Measurements from ENCODE around the gene CFAP161. TPM values are rescaled to one million over a fixed set of nuclear protein-coding genes. Genes with fewer than 3 reads are reported as not detected.

CFAP161 gene
- total and polyA plus RNA-seq, 9 donors, result 0.15 to 6.0 (median 0.58) TPM; not detected in 1

- no peak overlapping the region for H3K4me3 ChIP-seq
- no peaks in the 10 kb centered on the region for H3K9me3 ChIP-seq
- peak; percentile 41 to 52 (median 43) for DNase-seq
- no peak for TF ChIP-seq CTCF (IDR thresholded peaks at IDR 0.05)
- no peak for TF ChIP-seq EP300 (IDR thresholded peaks at IDR 0.05)
- TF ChIP-seq POLR2A (IDR thresholded peaks at IDR 0.05), result no peak
- no peak overlapping the region for H3K27ac ChIP-seq
- no peaks in the 10 kb centered on the region for H3K4me1 ChIP-seq (ENCODE audit: insufficient read depth)
- 7 to 16% (median 10%) methylated on average over 5 of the region's 5 CpGs for WGBS, 3 donors
- no peaks in the 10 kb centered on the region for H3K27me3 ChIP-seq
- H3K36me3 ChIP-seq, result no peaks in the 10 kb centered on the region
- intact Hi-C loops (cut with DNase I), result no loop called here
Measured at GRCh38 chr15:81092559-81092902, 41.5 kb upstream of the CFAP161 start.

GRCh38 chr15:81093961-81094360, 40.1 kb upstream of the CFAP161 start:
- no peak overlapping the region for H3K27ac ChIP-seq
- 98 to 99% (median 98%) methylated on average over 5 of the region's 5 CpGs for WGBS, 3 donors

GRCh38 chr15:81095690-81096365, 38.2 kb upstream of the CFAP161 start:
- H3K4me1 ChIP-seq (ENCODE audit: insufficient read depth), result no peaks in the 10 kb centered on the region
- no peak overlapping the region for H3K27ac ChIP-seq
- no peaks in the 10 kb centered on the region for H3K27me3 ChIP-seq
- intact Hi-C loops (cut with DNase I), result no loop called here
- H3K36me3 ChIP-seq, result no peaks in the 10 kb centered on the region
- H3K9me3 ChIP-seq, result no peaks in the 10 kb centered on the region
- DNase-seq, result no peak
- 83 to 85% (median 85%) methylated on average over 12 of the region's 12 CpGs for WGBS, 3 donors
- H3K4me3 ChIP-seq, result no peak overlapping the region
- no peak for TF ChIP-seq CTCF (IDR thresholded peaks at IDR 0.05)
- TF ChIP-seq EP300 (IDR thresholded peaks at IDR 0.05), result no peak
- no peak for TF ChIP-seq POLR2A (IDR thresholded peaks at IDR 0.05)

More at GRCh38 chr15:81093961-81094360, 40.1 kb upstream of the CFAP161 start:
- DNase-seq, result no peak
- no peaks in the 10 kb centered on the region for H3K4me1 ChIP-seq (ENCODE audit: insufficient read depth)
- no peak overlapping the region for H3K4me3 ChIP-seq
- no peaks in the 10 kb centered on the region for H3K36me3 ChIP-seq
- TF ChIP-seq CTCF (IDR thresholded peaks at IDR 0.05) (no peak), EP300 (IDR thresholded peaks at IDR 0.05) (no peak), POLR2A (IDR thresholded peaks at IDR 0.05) (no peak)
- H3K27me3 ChIP-seq, result no peaks in the 10 kb centered on the region
- no peaks in the 10 kb centered on the region for H3K9me3 ChIP-seq
- intact Hi-C loops (cut with DNase I), result no loop called here

GRCh38 chr15:81096398-81096797, 37.7 kb upstream of the CFAP161 start:
- Histone ChIP-seq H3K4me1 (ENCODE audit: insufficient read depth) (no peaks in the 10 kb centered on the region), H3K36me3 (no peaks in the 10 kb centered on the region), H3K4me3 (no peak overlapping the region), H3K27me3 (no peaks in the 10 kb centered on the region), H3K9me3 (no peaks in the 10 kb centered on the region), H3K27ac (no peak overlapping the region)
- intact Hi-C loops (cut with DNase I), result no loop called here
- no peak for DNase-seq
- WGBS, 3 donors, result 77 to 83% (median 80%) methylated on average over 6 of the region's 6 CpGs
- TF ChIP-seq EP300 (IDR thresholded peaks at IDR 0.05) (no peak), POLR2A (IDR thresholded peaks at IDR 0.05) (no peak), CTCF (IDR thresholded peaks at IDR 0.05) (no peak)

Measured in ovary (tissue), 9 donors.